Measurements from ENCODE around the gene NR3C2.

- TF ChIP-seq ZFP30 (CRISPR knock-in tag; IDR thresholded peaks at IDR 0.05) (no peak), OSR1 (CRISPR knock-in tag; IDR thresholded peaks at IDR 0.05) (no peak), TSHZ2 (CRISPR knock-in tag; IDR thresholded peaks at IDR 0.05) (no peak), GLIS3 (CRISPR knock-in tag; IDR thresholded peaks at IDR 0.05) (no peak), RARB (CRISPR knock-in tag; IDR thresholded peaks at IDR 0.05) (no peak), PATZ1 (CRISPR knock-in tag; IDR thresholded peaks at IDR 0.05; ENCODE audit: borderline replicate concordance) (no peak), CREB5 (CRISPR knock-in tag; IDR thresholded peaks at IDR 0.05; ENCODE audit: low read depth) (no peak), ZFP3 (CRISPR knock-in tag; IDR thresholded peaks at IDR 0.05) (no peak), CSRNP3 (CRISPR knock-in tag; IDR thresholded peaks at IDR 0.05) (no peak), TOX (CRISPR knock-in tag; IDR thresholded peaks at IDR 0.05; ENCODE audit: borderline replicate concordance) (no peak), TCF4 (CRISPR knock-in tag; IDR thresholded peaks at IDR 0.05; ENCODE audit: borderline replicate concordance) (no peak)
Measured at GRCh38 chr4:148074462-148074861, 367.8 kb downstream of the NR3C2 start.
